Fibroblast of skin of scalp (primary cell): Measurements from ENCODE around the gene SHISA5.

ENCODE experiments used
- DNase-seq: peaks from one replicate; pipeline ENCODE4 v3.0.0-alpha.2; 2013

The SHISA5 gene

GRCh38 chr3:48429317-48429959 lies 74.5 kb downstream of the SHISA5 start:
- peak; percentile 46 for DNase-seq

GRCh38 chr3:48428572-48429316 lies 75.2 kb downstream of the SHISA5 start:
- peak; percentile 28 for DNase-seq

GRCh38 chr3:48428088-48428571 lies 75.8 kb downstream of the SHISA5 start:
- DNase-seq, result no peak

- no peak for DNase-seq
Observed at GRCh38 chr3:48427630-48427962, 76.4 kb downstream of the SHISA5 start.

- DNase-seq, result no peak
Observed at GRCh38 chr3:48426944-48427629, 76.9 kb downstream of the SHISA5 start.

DNA sequence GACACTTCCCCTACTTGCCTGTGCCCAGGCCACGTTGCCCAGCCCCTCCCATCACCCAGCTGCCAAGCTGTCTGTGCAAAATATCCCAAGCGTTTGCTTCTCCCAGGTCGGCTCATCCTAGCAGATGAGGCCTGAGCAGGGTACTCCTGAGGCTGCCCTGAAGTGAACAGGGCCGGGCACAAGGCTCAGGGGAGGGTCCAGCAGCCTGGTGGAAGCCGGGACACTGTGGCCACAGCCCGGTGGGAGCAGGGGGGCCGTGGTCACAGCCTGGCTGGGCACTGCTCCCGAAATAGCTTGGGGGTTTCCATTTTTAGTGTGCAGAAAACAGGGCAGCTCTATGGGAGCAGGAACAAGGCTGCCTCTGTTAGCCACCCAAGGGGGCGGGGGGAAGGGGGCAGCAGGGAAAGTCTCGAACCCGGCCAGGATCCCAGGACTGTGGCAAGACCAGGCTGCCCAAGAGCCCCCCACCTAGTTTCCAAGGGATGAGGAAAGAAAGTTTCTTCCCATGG lies 77.5 kb downstream of the SHISA5 start:
- DNase-seq, result no peak

- peak; percentile 33 for DNase-seq
Observed at GRCh38 chr3:48425281-48425812, 78.6 kb downstream of the SHISA5 start.

DNA sequence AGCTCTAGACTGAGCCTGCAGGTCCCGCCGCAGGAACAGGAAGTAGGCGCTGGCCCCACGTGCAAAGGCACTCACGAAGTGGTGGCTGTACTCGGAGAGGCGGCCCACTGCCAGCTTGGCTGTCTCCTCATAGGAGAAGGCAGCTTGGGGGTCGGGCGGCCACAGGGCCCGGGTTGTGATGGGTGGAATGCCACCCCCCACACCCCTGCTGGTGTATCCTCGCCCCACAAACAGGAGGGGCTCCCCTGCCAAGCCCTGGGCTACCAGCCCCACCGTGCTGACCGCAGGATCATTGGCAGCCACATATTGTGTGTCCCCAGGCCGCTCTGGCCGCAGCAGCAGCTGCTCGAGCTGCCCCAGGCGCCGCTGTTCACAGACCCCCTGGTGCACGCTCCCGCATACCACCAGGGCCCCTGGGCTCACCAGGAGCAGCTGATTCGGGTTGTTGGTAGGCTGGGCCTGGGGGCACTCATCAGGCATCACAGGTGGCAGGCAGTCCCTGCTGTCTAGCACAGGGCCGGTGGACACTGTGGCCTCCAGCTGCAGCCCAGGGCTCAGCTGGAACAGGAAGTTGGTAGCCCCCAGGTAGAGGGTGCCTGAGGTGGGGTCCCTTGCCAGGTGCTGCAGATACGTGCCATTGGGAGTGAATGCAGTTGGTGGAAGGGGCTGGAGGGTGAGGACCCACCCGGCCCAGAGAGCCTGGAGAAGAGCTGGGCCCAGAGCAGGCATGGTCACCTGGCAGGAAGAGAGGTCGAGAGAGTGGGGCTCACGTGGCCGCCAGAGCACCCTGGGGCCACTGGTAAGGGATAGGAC lies 79.9 kb downstream of the SHISA5 start:
- no peak for DNase-seq

DNA sequence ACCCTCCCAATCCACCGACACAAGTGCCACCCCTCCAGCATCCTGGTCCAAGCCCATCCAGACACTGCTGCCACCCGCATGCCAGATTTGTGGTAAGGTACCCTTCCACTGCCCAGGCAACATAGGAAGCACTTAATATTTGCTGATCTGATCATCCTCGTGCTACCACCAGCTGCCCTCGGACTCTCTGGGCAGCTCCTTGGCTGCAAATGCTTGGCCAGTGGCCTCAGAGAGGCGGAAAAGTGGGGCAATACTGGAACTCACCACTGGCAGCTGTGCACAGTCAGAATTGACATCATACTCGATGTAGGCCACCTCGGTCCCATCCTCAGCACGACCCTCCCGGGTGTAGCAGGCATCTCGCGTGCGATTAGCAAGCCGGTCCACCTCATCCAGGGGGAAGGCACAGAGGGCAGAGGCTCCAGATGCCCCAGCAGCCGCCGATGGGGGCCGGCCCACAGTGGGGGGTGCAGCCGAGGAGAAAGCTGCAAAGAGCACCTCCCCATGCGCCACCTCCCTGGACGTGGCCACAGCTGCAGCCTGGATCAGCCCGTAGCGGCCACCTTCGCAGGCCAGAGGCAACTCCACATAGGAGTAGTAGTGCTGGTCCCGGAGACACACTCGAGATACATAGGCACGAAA lies 80.6 kb downstream of the SHISA5 start:
- no peak for DNase-seq

- no peak for DNase-seq
Observed at GRCh38 chr3:48422681-48423080, 81.3 kb downstream of the SHISA5 start.

DNA sequence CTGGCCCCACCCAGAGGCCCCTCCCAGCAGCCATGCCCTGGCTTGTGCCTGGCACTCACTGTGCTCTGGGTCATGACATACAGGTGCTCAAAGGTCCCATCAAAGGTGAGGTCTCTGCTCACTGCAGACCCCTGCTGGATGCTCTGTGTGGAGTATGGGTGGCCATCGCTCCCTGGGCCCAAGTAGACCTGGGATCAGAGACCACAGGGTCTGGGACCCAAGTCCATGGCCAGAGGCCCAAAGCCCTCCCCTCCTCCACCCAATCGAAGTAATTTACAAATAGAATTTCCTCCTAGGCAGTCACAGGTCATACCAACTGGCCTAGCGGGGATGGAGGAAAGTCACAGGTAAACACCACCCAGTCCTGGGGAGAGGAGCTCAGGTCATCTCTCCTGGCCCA lies 81.7 kb downstream of the SHISA5 start:
- DNase-seq, result no peak

- no peak for DNase-seq
Observed at GRCh38 chr3:48420561-48420960, 83.4 kb downstream of the SHISA5 start.

- DNase-seq, result no peak
Observed at GRCh38 chr3:48419597-48419996, 84.4 kb downstream of the SHISA5 start.

GRCh38 chr3:48419149-48419548 lies 84.8 kb downstream of the SHISA5 start:
- no peak for DNase-seq

- DNase-seq, result no peak
Observed at GRCh38 chr3:48418651-48419050, 85.3 kb downstream of the SHISA5 start.

GRCh38 chr3:48418140-48418539 lies 85.8 kb downstream of the SHISA5 start:
- no peak for DNase-seq
